ENCODE results near the gene CHRNB2.

Gene CHRNB2

GRCh38 chr1:154547105-154547732, 20.4 kb upstream of the CHRNB2 start:
- Histone ChIP-seq H3K9ac (ENCODE audit: low read length) (no peak overlapping the region), H3K79me2 (ENCODE audit: insufficient read depth, low read length) (no peaks in the 10 kb centered on the region), H2AFZ (ENCODE audit: low read depth, low read length, severe bottlenecking) (no peak overlapping the region), H3K4me2 (ENCODE audit: low read depth, low read length, poor library complexity, severe bottlenecking) (no peak overlapping the region), H4K20me1 (ENCODE audit: low read depth, low read length) (peaks cover 3% of the 10 kb centered on the region; the same call in 1 of the 2 replicates), H3K4me3 (ENCODE audit: insufficient read depth, low read length, poor library complexity, severe bottlenecking) (no peak overlapping the region), H3K9me2 (replicated peaks; ENCODE audit: insufficient read depth, low read length) (no peaks in the 10 kb centered on the region), H3F3A (ENCODE audit: insufficient read depth) (peaks cover 8% of the 10 kb centered on the region), H3K27ac (ENCODE audit: low read depth, low read length) (no peak overlapping the region), H3K9me3 (ENCODE audit: insufficient read depth, low read length) (no peaks in the 10 kb centered on the region), H3K27me3 (ENCODE audit: low read length) (no peaks in the 10 kb centered on the region), H3K36me3 (ENCODE audit: low read length) (peaks cover 11% of the 10 kb centered on the region)
- TF ChIP-seq EZH2phosphoT487 (conservative IDR thresholded peaks at IDR 0.05; ENCODE audit: low read length) (no peak), CTCF (IDR thresholded peaks at IDR 0.05; ENCODE audit: insufficient read depth, low read length, poor library complexity, severe bottlenecking) (no peak)

- Histone ChIP-seq H3K27ac (ENCODE audit: low read depth, low read length) (no peak overlapping the region), H2AFZ (ENCODE audit: low read depth, low read length, severe bottlenecking) (no peak overlapping the region), H3K79me2 (ENCODE audit: insufficient read depth, low read length) (no peaks in the 10 kb centered on the region), H3K9ac (ENCODE audit: low read length) (no peak overlapping the region), H3K27me3 (ENCODE audit: low read length) (no peaks in the 10 kb centered on the region), H4K20me1 (ENCODE audit: low read depth, low read length) (peaks cover 3% of the 10 kb centered on the region; the same call in 1 of the 2 replicates), H3K4me2 (ENCODE audit: low read depth, low read length, poor library complexity, severe bottlenecking) (no peak overlapping the region), H3K9me2 (replicated peaks; ENCODE audit: insufficient read depth, low read length) (no peaks in the 10 kb centered on the region), H3K36me3 (ENCODE audit: low read length) (peaks cover 12% of the 10 kb centered on the region), H3F3A (ENCODE audit: insufficient read depth) (peaks cover 8% of the 10 kb centered on the region), H3K9me3 (ENCODE audit: insufficient read depth, low read length) (no peaks in the 10 kb centered on the region), H3K4me3 (ENCODE audit: insufficient read depth, low read length, poor library complexity, severe bottlenecking) (no peak overlapping the region)
- no peak for TF ChIP-seq CTCF (IDR thresholded peaks at IDR 0.05; ENCODE audit: insufficient read depth, low read length, poor library complexity, severe bottlenecking)
- no peak for TF ChIP-seq EZH2phosphoT487 (conservative IDR thresholded peaks at IDR 0.05; ENCODE audit: low read length)
Observed at GRCh38 chr1:154548028-154548427, 19.6 kb upstream of the CHRNB2 start.

- Histone ChIP-seq H3K4me2 (ENCODE audit: low read depth, low read length, poor library complexity, severe bottlenecking) (no peak overlapping the region), H3K36me3 (ENCODE audit: low read length) (peaks cover 20% of the 10 kb centered on the region)
Observed at GRCh38 chr1:154549202-154549770, 18.3 kb upstream of the CHRNB2 start.

GRCh38 chr1:154550070-154550469, 17.5 kb upstream of the CHRNB2 start:
- no peaks in the 10 kb centered on the region for H3K9me2 ChIP-seq (replicated peaks; ENCODE audit: insufficient read depth, low read length)
- H4K20me1 ChIP-seq (ENCODE audit: low read depth, low read length) = peaks cover 3% of the 10 kb centered on the region; the same call in 1 of the 2 replicates
- H3F3A ChIP-seq (ENCODE audit: insufficient read depth) = peaks cover 8% of the 10 kb centered on the region
- peaks cover 23% of the 10 kb centered on the region for H3K36me3 ChIP-seq (ENCODE audit: low read length)
- no peaks in the 10 kb centered on the region for H3K27me3 ChIP-seq (ENCODE audit: low read length)
- no peak overlapping the region for H3K4me3 ChIP-seq (ENCODE audit: insufficient read depth, low read length, poor library complexity, severe bottlenecking)
- no peaks in the 10 kb centered on the region for H3K79me2 ChIP-seq (ENCODE audit: insufficient read depth, low read length)
- H3K9me3 ChIP-seq (ENCODE audit: insufficient read depth, low read length) = no peaks in the 10 kb centered on the region
- no peak overlapping the region for H2AFZ ChIP-seq (ENCODE audit: low read depth, low read length, severe bottlenecking)
- H3K4me2 ChIP-seq (ENCODE audit: low read depth, low read length, poor library complexity, severe bottlenecking) = no peak overlapping the region
- no peak overlapping the region for H3K9ac ChIP-seq (ENCODE audit: low read length)
- TF ChIP-seq EZH2phosphoT487 (conservative IDR thresholded peaks at IDR 0.05; ENCODE audit: low read length) (no peak), CTCF (IDR thresholded peaks at IDR 0.05; ENCODE audit: insufficient read depth, low read length, poor library complexity, severe bottlenecking) (no peak)
- H3K27ac ChIP-seq (ENCODE audit: low read depth, low read length) = no peak overlapping the region

More at GRCh38 chr1:154549202-154549770, 18.3 kb upstream of the CHRNB2 start:
- H3K27ac ChIP-seq (ENCODE audit: low read depth, low read length) = no peak overlapping the region
- no peaks in the 10 kb centered on the region for H3K9me2 ChIP-seq (replicated peaks; ENCODE audit: insufficient read depth, low read length)
- no peaks in the 10 kb centered on the region for H3K79me2 ChIP-seq (ENCODE audit: insufficient read depth, low read length)
- no peak overlapping the region for H3K4me3 ChIP-seq (ENCODE audit: insufficient read depth, low read length, poor library complexity, severe bottlenecking)
- peaks cover 3% of the 10 kb centered on the region; the same call in 1 of the 2 replicates for H4K20me1 ChIP-seq (ENCODE audit: low read depth, low read length)
- no peaks in the 10 kb centered on the region for H3K27me3 ChIP-seq (ENCODE audit: low read length)
- TF ChIP-seq EZH2phosphoT487 (conservative IDR thresholded peaks at IDR 0.05; ENCODE audit: low read length) = no peak
- no peak overlapping the region for H3K9ac ChIP-seq (ENCODE audit: low read length)
- peaks cover 8% of the 10 kb centered on the region for H3F3A ChIP-seq (ENCODE audit: insufficient read depth)
- no peak overlapping the region for H2AFZ ChIP-seq (ENCODE audit: low read depth, low read length, severe bottlenecking)
- no peaks in the 10 kb centered on the region for H3K9me3 ChIP-seq (ENCODE audit: insufficient read depth, low read length)
